Uterus (tissue), 2 donors: Measurements from ENCODE around the gene CALN1.

Source experiments
- POLR2A ChIP-seq, 2 donors: fragments of 450-650 bp; IDR thresholded peaks; one replicate each; pipeline ENCODE4 v1.6.1; 2016; ENCODE audit warnings: antibody characterized with exemption in 2 of 2, mild to moderate bottlenecking in 1 of 2, moderate library complexity in 1 of 2
- TF ChIP-seq, protein P1 (sequence below), 4 experiments: fragments of 200-600 bp in 2 of 4; fragments of 450-650 bp in 2 of 4; sonication (generic) in 2 of 4; IDR thresholded peaks; one replicate each; pipeline ENCODE4 v1.5.1; 2016 to 2019; ENCODE audit warnings: antibody characterized with exemption in 4 of 4, mild to moderate bottlenecking in 2 of 4, moderate library complexity in 1 of 4

DNA sequence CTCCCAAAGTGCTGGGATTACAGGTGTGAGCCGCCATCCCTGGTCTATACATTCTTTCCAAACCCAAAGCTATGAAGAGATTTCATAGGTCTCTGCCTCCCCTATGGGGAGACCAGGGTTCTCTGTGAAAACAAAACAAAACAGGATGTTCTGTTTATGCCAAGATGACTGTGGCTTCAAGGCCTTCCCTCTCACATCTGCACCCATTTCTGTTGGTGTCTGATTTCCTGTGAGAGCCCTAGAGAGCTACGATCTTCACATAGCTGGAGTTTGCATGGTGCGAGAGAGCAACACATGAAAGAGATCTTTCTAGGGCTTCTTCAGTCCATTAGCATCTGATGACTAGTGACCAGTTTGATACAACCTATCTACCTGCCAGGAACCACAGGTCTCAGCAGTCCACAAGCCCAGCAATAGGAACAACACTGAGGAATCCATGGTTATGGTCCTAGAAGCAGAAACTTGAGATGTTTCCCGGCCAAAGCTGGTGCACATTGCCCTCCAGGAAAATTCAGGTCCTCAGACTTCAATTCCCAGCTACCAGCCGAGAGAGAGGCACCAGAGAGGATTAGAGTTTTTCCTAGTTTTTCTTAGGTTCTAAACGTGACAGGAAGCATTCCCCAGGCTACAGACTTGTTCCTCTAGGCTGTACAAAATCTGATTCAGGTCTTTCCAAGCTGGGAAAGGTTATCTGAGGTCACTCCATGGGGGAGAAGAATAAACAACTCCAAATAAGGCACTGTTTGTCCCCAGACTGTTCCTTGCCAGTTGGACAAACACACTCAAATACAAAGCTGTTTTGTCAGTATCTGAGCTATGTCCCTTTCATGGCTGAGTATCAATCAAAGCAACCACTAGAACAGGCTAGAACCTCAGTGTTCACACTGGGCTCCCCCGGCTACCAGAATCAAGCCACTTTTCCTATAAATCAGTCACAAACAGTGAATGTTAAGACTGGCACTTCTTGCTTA, 259.7 kb downstream of the CALN1 start:
- TF ChIP-seq, protein P1, sequence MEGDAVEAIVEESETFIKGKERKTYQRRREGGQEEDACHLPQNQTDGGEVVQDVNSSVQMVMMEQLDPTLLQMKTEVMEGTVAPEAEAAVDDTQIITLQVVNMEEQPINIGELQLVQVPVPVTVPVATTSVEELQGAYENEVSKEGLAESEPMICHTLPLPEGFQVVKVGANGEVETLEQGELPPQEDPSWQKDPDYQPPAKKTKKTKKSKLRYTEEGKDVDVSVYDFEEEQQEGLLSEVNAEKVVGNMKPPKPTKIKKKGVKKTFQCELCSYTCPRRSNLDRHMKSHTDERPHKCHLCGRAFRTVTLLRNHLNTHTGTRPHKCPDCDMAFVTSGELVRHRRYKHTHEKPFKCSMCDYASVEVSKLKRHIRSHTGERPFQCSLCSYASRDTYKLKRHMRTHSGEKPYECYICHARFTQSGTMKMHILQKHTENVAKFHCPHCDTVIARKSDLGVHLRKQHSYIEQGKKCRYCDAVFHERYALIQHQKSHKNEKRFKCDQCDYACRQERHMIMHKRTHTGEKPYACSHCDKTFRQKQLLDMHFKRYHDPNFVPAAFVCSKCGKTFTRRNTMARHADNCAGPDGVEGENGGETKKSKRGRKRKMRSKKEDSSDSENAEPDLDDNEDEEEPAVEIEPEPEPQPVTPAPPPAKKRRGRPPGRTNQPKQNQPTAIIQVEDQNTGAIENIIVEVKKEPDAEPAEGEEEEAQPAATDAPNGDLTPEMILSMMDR (IDR thresholded peaks at IDR 0.05): no peak
- no peak for TF ChIP-seq POLR2A (IDR thresholded peaks at IDR 0.05)
